WERI-Rb-1 (cell line): ENCODE measurements around the gene ZNF75A.

Experiments
- DNase-seq: peaks from one replicate; pipeline ENCODE4 v3.0.0-alpha.2; 2020
- H3K27ac ChIP-seq: fragments of 250-450 bp; sonication (Bioruptor Pico); 2 replicates; pipeline ENCODE4 v1.5.1; 2020; ENCODE audit warnings: mild to moderate bottlenecking, moderate library complexity
- H3K27me3 ChIP-seq: fragments of 250-450 bp; sonication (Bioruptor Pico); 2 replicates; pipeline ENCODE4 v1.5.1; 2021; ENCODE audit warnings: mild to moderate bottlenecking, low read depth, moderate library complexity; ENCODE audit not compliant: insufficient read depth, severe bottlenecking
- H3K36me3 ChIP-seq: fragments of 250-450 bp; sonication (Bioruptor Pico); 2 replicates; pipeline ENCODE4 v1.5.1; 2020; ENCODE audit warnings: mild to moderate bottlenecking, moderate library complexity
- H3K4me3 ChIP-seq: 2 replicates; pipeline ENCODE4 v1.5.1; 2011; ENCODE audit warnings: low read depth, mild to moderate bottlenecking, control low read depth, low read length
- H3K9me3 ChIP-seq: fragments of 250-450 bp; sonication (Bioruptor Pico); 2 replicates; pipeline ENCODE4 v1.5.1; 2021; ENCODE audit warnings: mild to moderate bottlenecking, moderate library complexity; ENCODE audit not compliant: severe bottlenecking
- CTCF ChIP-seq: IDR thresholded peaks from 2 replicates; pipeline ENCODE4 v1.5.1; 2011; ENCODE audit warnings: low read depth, mild to moderate bottlenecking, control low read depth, inconsistent platforms, low read length

Gene ZNF75A

GRCh38 chr16:3364774-3365427 is 59.6 kb downstream of the ZNF75A start:
- Histone ChIP-seq H3K36me3 (no peaks in the 10 kb centered on the region), H3K27me3 (no peaks in the 10 kb centered on the region), H3K27ac (peak overlapping the region; percentile 86), H3K4me3 (peak overlapping the region; percentile 90), H3K9me3 (no peaks in the 10 kb centered on the region)
- peak; percentile 98 for DNase-seq
- no peak for TF ChIP-seq CTCF
